Inferior parietal cortex (tissue), 1 donor: ENCODE measurements around the gene PADI4.
A peak's percentile ranks its signal among the peaks of the same experiment; 100 is the strongest.
"Not testable (repeated sequence)": the region's sequence is repeated elsewhere in the genome, so short reads cannot be mapped to it uniquely, and the experiment has no call there.

Experiments
- DNase-seq: peaks from one replicate; pipeline ENCODE4 v3.0.0-alpha.2; 2016; ENCODE audit errors: extremely low spot score

Gene PADI4

GRCh38 chr1:17314491-17314971, 6.5 kb downstream of the PADI4 start:
- no peak for DNase-seq

- DNase-seq = no peak
Observed at GRCh38 chr1:17315542-17316130, 7.6 kb downstream of the PADI4 start.

- DNase-seq = no peak
Observed at GRCh38 chr1:17316704-17317103, 8.7 kb downstream of the PADI4 start.

- DNase-seq = no peak
Observed at GRCh38 chr1:17318262-17318661, 10.3 kb downstream of the PADI4 start.

- DNase-seq = no peak
Observed at GRCh38 chr1:17319561-17320350, 11.8 kb downstream of the PADI4 start.

- DNase-seq = not testable (repeated sequence)
Observed at GRCh38 chr1:17321857-17322390, 13.9 kb downstream of the PADI4 start.

GRCh38 chr1:17328855-17329254, 20.9 kb downstream of the PADI4 start:
- no peak for DNase-seq

GRCh38 chr1:17329610-17330009, 21.6 kb downstream of the PADI4 start:
- no peak for DNase-seq

GRCh38 chr1:17330856-17331255, 22.9 kb downstream of the PADI4 start:
- DNase-seq = no peak

GRCh38 chr1:17333081-17333480, 25.1 kb downstream of the PADI4 start:
- no peak for DNase-seq

- DNase-seq = peak; percentile 59
Observed at GRCh38 chr1:17335821-17336710, 28.1 kb downstream of the PADI4 start.

- no peak for DNase-seq
Observed at GRCh38 chr1:17338706-17339493, 30.9 kb downstream of the PADI4 start.

GRCh38 chr1:17339521-17339920, 31.5 kb downstream of the PADI4 start:
- no peak for DNase-seq

- no peak for DNase-seq
Observed at GRCh38 chr1:17340358-17340757, 32.4 kb downstream of the PADI4 start.

GRCh38 chr1:17342014-17342441, 34.0 kb downstream of the PADI4 start:
- DNase-seq = no peak

GRCh38 chr1:17345506-17345905, 37.5 kb downstream of the PADI4 start:
- not testable (repeated sequence) for DNase-seq

- DNase-seq = no peak
Observed at GRCh38 chr1:17346046-17346789, 38.2 kb downstream of the PADI4 start.

- peak; percentile 6 for DNase-seq
Observed at GRCh38 chr1:17347769-17348592, 40.0 kb downstream of the PADI4 start.

GRCh38 chr1:17348593-17349234, 40.7 kb downstream of the PADI4 start:
- no peak for DNase-seq
